ENCODE data around the gene ACSS3.
A peak's percentile ranks its signal among the peaks of the same experiment; 100 is the strongest.
"Not testable (repeated sequence)": the region's sequence is repeated elsewhere in the genome, so short reads cannot be mapped to it uniquely, and the experiment has no call there.

Gene ACSS3

DNA sequence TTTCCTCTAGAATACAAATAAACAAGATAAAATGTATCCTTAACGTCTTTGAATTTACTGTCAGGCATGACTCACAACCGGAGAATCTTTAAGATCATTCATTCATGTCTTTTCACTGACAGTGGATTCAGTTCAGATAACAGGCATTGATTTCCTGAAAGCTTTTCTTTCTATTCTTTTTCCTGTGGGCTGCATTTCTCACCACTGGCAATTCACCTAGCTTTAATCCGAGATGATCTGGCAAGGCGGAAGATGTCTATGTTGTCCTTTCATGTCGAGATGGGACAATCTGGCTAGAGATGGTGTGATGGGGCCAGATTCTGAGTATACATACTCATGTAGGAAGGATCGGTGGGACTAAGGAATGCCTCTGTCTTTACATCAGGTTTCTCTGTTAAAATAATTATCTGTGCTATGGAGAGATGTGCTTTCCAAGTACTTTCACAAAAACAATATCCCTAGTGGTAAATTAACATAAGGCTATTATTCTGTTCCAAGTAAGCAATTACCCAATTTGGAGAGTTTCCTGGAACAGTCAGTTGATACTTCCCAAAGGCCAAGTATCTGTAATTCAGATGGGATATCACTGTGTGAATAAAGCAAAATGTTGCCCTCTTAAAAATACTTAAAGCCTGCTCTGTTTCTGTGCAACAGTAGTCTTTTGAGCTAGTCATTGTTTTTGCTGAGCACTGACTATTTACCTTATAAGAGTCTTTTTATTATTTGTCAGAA, 17.8 kb downstream of the ACSS3 start:
- no peak for DNase-seq

DNA sequence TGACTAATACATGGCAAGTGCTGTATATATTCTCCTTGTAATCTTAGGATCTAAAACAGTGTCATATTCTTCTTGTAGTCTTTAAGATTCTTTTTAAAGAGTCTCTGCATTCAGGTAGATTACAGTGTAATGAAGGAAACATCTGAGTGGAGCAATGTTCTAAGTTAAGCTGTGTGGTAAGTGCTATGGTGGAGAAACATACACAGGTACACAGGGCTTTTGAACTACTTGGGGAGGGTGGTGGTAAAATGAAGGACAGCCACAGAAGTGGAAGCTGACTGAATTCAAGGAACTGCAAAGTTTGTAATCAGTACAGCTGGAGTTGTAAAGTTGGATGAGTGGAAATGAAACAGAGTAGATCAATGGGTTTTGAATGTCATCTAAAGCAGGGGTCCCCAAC, 27.8 kb downstream of the ACSS3 start:
- DNase-seq, result no peak

DNA sequence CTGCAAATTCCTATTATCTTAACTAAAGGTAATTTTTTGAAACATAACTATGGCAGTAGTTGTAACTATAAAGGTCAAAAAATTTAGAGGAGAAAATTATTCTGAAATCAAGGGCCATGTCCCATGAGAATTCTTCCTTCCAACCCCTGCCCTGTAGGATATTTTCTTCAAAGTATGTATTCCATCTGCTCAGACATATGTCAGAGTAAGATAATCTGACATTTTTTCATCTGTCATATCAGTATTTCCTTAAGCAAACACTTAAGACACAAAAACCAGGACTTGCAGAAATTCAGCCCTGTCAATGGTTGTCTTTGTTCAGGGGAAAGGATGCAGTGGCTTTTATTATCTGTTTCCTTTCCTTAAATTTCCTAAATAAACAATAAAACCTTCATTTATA, 36.3 kb downstream of the ACSS3 start:
- DNase-seq, result no peak

DNA sequence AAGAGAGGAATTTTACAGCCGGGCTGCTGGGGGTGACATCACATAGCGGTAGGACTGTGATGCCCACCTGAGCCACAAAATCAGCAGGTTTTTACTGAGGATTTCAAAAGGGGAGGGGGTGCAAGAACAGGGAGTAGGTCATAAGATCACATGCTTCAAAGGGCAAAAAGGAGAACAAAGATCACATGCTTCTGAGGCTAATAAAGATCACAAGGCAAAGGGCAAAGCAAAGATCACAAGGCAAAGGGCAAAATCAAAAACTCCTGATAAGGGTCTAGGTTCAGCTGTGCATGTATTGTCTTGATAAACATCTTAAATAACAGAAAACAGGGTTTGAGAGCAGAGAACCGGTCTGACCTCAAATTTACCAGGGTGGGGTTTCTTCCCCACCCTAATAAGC, 41.2 kb downstream of the ACSS3 start:
- DNase-seq, result not testable (repeated sequence)

DNA sequence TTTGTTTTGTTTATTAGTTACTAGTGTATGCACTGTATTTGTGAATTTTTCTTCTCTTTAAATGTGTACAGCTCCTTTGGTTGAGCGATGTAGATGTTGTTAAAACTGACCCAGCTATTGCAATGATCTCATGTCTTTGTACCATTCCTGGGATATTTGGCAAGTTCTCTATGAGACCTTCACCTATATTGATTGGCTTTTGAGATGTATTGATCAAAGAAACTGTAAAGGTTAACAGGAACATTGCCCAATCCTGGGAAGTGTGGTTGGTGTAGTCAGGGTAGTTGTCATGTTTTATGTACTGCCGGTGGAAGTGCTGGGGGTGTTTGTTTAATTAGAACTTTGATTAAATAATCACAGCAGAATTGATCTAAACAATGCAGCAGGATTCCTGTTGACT, 43.1 kb downstream of the ACSS3 start:
- no peak for DNase-seq

DNA sequence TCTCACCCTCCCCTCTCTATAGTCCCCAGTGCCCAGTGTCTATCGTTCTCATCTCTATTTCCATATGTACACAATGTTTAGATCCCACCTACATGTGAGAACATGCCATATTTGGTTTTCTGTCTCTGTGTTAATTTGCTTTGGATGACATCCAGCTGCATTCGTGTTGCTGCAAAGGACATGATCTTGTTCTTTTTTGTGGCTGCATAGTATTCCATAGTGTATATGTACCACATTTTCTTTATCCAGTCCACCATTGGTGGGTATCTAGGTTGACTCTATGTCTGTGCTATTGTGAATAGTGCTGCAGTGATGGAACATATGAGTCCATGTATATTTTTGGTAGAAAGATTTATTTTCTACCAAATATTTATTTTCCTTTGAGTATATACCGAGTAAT, 45.7 kb downstream of the ACSS3 start:
- DNase-seq, result no peak

DNA sequence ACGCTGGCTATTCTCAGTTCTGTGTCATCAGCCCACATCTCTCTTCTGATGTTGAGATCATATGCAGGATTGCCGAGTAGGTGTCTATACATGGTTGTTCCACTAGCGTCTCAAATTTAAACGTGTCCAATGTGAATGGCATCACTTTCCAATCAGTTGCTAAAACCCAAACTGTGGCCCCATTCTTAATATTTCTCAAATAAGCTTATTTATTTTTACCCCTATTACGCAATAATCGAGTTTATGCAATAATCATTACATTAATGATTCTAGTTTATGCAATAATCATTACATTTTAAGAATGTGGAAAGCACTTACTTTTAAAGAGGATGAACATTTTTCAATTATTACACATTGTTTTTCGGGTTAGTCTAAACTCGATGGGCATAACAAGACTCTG, 47.8 kb downstream of the ACSS3 start:
- no peak for DNase-seq

DNA sequence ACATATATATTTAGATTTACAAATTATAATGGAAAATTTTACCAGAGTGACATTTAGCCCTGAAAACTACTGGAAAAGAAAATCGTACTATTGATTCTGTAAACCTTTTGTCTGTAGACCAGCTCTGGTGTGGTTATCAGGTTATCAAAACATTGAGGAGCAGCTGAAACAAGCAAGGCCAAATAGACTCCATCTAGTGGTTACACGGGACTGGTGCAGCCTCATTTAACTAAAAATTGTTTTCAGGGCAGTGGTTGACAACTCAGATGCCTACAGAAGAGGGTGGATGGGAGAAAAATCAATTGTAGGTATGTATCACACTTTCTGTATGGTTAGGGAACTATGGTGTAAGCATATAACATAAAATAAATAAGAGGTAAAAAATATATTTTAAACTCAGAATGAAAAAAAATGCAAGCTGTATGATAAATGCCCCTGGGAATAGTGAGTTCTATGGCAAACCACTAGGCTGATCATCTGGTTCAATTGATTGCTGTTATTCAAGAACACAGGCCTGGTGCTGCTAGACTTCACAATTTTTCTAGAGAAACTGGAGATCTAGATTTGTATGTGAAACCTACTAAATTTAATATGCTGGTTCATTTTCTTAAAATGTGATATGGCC, 51.2 kb downstream of the ACSS3 start:
- DNase-seq, result peak; percentile 59 to 74

DNA sequence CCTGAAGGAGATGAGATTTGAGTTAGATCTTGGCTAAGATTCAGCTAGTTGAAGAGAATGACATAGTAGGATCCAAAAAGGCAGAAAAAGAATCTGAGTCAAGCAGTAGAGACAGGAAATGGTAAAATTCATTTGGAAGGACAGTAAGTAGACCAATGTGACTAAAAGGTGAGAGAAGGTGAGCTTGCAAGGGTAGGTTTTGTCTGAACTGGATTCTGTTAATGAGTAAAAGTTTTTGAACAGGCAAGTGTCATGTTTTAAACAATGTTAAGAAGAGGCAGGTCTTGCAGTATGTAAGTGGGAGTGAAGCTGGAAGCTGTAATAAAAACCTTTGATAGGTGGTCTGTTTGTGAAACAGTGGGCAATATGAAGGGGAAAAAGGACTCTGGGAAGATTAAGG, 58.6 kb downstream of the ACSS3 start:
- DNase-seq, result no peak

DNA sequence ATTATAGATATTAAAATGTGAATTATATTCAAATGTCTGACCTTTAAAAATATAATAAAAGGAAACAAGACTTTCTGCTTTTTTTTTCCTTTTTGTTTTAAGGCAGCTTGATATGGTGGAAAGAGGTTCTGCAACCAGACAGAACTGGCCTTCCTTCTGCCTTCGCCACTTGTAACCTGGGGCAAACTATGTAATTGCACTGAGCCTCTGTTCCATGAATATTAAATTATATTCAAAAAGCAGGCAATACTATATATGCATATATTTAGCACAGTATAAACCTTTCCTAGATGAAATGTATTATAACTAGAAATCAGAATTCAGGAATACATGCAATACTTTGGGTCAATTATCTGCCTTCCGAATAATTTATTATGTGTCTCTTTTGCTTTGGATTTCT, 59.9 kb downstream of the ACSS3 start:
- no peak for DNase-seq

DNA sequence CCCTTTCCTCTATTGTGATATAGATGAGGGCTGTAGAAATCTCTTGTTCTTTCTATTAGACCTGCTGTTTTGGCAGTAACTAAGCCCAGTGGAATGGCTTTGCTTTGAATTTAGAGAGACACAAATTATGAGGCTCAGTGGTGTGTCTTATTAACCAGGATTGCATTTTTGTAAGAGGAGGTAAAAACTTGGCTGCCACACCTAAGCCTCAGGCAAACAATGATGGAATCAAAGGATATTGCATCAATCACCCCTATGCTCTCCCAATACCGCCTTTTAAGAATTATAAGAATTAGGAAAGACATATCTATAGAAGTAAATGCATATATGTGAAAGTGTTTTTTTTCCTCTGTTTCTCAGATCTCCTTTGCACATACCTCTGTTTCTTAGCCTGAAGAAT, 63.3 kb downstream of the ACSS3 start:
- DNase-seq, result no peak

DNA sequence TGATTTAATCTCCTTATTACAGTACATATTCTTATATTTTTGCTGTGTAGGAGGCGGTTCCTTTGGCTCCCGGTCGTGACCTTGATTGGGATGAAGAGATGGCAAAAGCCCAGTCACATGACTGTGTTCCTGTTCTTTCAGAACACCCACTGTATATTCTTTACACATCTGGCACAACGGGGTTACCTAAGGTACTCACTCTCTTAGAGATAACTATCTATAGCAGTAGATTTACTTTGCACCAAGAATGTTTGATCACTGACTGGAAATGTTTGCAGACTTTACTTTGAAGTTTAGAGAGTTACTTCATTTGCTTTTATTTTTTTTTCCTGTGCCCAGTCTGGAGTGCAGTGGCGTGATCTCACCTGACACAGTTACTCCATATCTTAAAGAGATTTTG, 65.2 kb downstream of the ACSS3 start:
- no peak for DNase-seq

DNA sequence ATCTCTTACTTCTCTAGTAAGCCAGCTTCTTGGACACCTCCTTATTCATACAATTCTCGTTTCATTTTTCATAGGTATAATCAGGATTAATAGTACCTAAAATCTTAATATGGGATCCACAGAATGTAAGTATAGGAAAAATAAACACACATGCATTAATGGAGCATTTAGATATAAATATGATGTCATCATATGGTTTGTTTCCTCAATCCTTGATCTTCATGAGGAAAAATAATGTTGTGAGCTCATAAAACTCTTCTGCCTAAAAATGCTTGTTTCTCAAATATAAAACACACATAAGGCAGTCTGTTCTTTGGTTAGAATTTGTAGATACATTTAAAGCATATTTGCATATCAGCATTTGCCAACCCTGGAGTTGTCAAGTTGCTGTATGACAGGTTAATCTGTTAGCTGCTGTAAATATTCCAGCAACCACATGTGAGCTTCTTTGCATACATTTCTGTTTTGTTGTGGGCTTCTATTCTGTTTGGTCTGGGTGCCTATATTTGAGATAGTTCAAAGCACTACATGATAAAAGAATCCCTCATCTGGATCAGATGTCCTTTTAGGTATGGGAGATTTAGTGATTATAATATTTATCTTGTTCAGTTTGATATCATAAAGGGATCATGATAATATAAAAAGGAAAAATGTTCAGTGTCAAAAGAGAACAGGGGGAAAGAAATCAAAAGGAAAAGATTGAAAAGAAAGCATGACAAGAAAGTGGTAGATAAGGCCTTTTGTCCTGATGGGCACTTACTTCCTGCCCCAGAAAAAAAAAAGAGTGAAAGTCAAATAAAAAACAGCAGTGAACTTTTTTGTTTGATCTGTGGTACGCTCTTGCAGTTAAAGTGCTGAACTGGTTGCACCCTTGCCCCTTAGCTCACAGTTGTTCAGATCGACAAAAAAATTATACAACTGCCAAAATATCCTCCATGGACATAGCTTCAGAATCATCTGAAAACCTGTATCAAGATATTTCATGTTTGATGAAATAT, 68.6 kb downstream of the ACSS3 start:
- DNase-seq, result no peak

DNA sequence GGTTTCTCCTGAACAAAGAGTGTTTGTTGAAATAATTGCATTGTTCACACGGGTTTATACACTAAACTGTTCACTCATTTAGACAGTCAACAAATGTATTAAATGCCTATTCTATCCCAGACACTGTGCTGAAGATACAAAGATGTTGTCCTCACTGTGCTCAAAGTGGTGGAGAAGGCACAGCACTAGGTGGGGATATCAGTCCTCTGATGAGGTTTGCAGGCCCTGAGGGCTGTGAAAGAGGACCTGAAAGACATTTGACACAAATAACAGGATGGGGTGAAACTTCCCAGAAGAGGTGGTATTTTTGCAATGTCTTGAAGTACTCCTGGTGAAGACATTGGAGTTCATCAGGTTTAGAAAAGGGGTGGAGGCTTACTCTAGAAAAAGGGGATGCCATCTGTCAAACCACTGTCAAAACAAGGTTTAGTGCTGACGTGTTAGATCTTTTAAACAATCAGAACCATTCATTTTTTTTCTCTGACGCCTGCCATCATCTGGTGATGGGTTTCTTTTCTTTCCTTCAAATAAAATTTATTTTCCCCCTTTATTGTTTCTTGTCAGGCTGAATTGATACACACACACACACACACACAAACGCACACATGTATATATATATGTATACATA, 69.5 kb downstream of the ACSS3 start:
- DNase-seq, result no peak

DNA sequence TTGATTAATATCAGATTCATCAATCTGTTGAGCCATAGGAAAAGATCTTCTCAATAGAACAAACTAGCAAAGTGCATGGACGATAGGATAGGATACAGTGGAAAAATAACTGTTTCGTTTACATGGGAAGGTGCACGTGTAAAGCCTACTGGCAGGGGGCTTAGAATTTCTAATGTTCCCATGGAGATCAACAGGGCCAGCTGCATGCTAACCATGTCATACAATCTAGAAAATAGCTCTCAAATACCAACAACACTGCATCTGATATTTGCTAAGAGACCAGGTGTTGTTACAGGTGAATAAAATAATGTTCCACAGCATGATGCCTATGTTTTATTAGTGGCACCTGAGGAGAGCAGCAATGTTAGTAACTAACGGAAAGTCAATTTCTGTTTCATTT, 72.5 kb downstream of the ACSS3 start:
- no peak for DNase-seq

DNA sequence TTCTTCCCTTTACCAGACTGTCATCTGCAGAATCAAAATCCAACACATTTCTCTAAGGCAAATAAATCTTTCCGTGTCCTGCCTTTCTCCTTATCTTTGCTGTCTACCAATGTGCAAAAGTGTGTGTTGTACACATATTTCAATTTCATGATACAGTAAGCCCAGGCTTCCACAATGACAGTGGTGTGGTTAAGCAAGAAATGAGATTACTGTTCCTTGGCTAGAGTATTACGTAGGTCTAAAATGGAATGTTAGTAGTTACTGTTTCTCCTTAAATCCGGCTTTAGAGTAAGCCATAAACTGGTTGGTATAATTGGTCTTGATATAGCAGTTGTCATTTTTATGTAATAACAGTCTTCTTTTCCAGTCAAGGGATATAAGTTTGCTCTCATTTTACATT, 82.0 kb downstream of the ACSS3 start:
- no peak for DNase-seq

DNA sequence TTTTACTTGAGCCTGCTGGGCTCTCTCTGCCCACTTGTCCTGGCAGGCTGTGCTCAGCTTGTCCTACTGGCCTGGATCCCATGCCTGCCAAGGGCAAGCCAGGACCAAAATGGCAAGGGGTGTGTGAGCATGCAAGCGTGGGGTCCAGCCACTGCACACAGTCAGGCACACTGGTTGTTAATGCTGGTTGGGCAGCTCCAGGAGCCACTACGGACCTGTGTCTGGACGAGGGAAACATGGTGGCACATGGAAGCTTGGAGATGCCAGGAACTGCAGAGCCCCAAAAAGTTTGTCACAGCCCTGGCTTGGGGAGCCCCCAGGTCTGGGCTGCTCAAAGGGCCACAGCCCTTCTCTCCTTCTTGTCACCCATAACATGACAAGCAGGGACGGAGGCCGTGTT, 83.8 kb downstream of the ACSS3 start:
- no peak for DNase-seq

DNA sequence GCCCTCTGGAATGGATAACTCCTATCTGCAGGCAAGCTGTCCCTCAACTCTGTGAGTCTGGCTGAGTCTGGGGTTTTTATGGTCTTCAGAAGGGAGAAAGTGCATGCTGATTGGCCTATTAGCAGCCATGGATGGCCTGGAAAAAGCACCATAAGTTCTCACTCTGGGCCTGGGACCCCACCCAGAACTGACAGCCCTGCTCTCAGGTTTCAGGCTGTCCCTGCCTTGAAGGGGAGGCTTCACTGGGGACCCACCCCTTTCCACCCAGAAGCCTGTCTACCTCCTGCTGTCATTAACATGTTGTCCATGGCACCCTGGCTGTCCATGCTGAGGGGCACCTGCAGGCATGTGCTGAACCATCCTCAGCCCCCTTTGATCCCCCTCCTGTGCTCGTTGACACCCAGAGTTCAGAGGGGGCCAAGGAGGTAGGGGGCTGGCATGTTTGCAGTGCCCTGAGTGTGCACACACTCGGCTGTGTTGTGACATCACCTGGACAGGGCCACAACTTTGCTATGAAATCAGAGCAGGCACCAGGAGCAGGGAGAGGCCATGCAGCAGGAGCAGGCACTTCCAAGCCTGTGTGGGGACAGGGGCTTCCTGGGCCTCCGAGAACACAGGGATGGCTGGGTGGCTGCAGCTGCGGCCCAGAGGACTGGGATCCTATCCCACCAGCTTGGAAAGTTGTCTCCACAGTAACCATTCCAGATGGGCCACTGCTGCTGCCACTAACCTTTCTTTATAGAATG, 84.7 kb downstream of the ACSS3 start:
- no peak for DNase-seq

DNA sequence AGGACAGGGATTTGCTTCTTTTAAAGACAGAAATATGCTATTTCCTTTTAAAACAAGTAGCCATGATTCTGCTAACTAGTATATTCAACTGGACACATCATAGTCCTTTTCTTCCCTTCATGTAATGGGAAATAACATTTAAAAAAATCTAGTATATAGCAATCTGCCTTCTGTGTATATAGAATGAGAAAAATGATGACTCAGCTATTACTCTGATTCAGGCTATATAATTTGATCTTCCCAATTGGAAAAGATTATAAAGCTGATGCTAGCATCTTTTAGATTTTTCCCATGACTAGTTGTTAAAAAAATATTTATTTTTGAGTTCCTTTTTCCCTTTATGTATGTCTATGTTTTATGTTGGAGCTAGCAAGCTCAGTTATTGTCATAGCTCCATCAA, 86.9 kb downstream of the ACSS3 start:
- DNase-seq, result no peak

DNA sequence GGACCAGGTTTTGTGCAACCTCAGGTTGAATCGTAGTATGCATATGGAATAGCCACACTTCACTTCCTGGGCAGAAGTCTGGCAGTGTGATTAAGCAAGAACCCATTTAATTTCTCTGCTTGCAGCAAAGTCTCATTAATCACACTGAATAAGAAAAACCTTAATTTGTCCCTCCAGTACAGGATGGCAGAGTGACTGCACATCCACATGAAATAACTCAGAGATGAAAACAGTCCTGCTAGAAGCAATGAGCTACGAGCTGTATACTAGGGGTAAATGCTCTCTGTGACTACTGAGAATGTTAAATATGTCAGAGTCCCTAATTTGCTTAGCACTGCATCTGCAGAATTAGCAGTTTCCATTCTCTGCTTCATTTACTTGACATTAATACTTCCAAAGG, 88.9 kb downstream of the ACSS3 start:
- DNase-seq, result no peak

DNA sequence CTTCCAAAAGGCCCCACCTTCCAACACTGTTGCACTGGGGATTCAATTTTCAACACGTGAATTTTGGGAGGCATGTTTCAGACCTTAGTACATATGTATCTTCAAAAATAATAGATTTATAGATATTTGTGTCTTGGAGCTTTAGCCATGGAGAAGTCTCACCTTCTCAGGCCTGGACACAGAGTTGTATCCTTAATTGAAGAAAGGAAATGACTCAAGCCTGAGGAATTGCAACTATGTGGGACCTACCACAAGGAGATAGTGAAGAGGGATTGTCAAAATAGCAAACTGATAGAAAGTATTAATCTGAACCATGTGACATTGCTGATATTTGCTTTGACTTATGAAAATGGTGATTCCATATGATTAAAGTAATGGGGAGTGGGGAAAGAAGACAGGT, 89.8 kb downstream of the ACSS3 start:
- DNase-seq, result no peak

DNA sequence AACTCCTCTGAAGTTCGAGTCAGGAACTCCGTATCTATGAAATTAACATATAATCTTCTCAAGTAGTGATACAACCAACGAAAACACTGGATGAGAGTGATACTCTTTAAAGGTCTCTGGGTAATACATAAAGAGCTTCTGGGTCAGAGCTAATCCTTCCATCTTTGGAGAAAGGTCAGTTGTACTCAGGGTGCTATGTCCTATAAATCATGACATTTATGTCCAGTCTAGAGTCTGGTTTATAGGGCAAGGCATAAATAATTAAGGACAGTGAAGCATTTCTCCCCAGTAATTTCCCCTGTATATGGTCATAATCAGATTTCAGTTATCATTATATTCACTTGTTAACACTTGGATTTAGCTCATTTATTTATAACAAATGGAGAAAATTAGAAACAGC, 90.6 kb downstream of the ACSS3 start:
- no peak for DNase-seq

DNA sequence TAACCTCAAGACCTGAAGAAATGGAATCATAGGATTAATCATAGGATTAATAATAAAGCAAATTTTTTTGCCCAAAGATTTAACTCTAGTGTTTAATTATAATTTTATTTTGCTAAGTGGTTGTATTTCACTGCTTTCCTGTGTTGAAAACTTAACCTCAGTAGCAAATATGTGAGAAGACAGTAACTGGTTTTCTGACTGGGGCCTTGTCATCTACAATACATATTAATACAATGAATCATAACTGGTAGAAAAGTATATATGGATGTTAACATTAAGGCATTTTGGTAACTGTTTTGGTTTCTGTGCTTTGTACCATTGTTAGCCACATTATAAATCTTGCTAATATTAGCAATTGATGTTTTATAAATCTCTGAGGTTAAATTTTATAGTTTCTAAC, 92.2 kb downstream of the ACSS3 start:
- DNase-seq, result no peak

Measured in Kasumi-1 (cell line).